Skeletal muscle tissue (tissue), 4 donors: ENCODE data around the gene IL5RA. TPM values are rescaled to one million over a fixed set of nuclear protein-coding genes. Genes with fewer than 3 reads are reported as not detected.
A peak's percentile ranks its signal among the peaks of the same experiment; 100 is the strongest.

Source experiments
- H3K27ac ChIP-seq: one replicate; pipeline ENCODE4 v1.7.0; 2013; ENCODE audit warnings: mild to moderate bottlenecking, low read depth, low read length, inconsistent platforms
- H3K27me3 ChIP-seq, 3 donors: one replicate each; pipeline ENCODE4 v1.7.0; 2013; ENCODE audit warnings: low read length in 3 of 3; ENCODE audit not compliant: control insufficient read depth in 3 of 3, insufficient read depth in 3 of 3
- H3K36me3 ChIP-seq, 3 donors: one replicate each; pipeline ENCODE4 v1.7.0; 2013; ENCODE audit warnings: low read length in 3 of 3; ENCODE audit not compliant: control insufficient read depth in 3 of 3, insufficient read depth in 3 of 3
- H3K4me1 ChIP-seq, 3 donors: one replicate each; pipeline ENCODE4 v1.7.0; 2013; ENCODE audit warnings: low read length in 3 of 3, mild to moderate bottlenecking in 3 of 3; ENCODE audit not compliant: control insufficient read depth in 3 of 3, insufficient read depth in 3 of 3
- H3K4me3 ChIP-seq, 3 donors: one replicate each; pipeline ENCODE4 v1.7.0; 2013; ENCODE audit warnings: low read length in 3 of 3
- H3K9ac ChIP-seq, 3 donors: one replicate each; pipeline ENCODE4 v1.7.0; 2013; ENCODE audit warnings: low read length in 3 of 3, mild to moderate bottlenecking in 3 of 3, moderate library complexity in 2 of 3, low read depth in 1 of 3
- H3K9me3 ChIP-seq, 3 donors: one replicate each; pipeline ENCODE4 v1.7.0; 2013; ENCODE audit warnings: low read length in 3 of 3; ENCODE audit not compliant: control insufficient read depth in 3 of 3
- total RNA-seq: library from RNA; depleted of rRNA; stranded (reverse); fragments of >200 nt; gene quantifications from one replicate; pipeline ENCODE4 v1.2.3, GENCODE V29; 2014
- donor health status: Osteomylitis.

IL5RA gene
- total RNA-seq, 1 donor from 2014 or later, result not detected

- H3K4me1 ChIP-seq, result peaks cover 6 to 16% (median 10%) of the 10 kb centered on the region in 3 donors
- H3K4me3 ChIP-seq, result no peak overlapping the region
- no peaks in the 10 kb centered on the region for H3K27me3 ChIP-seq
- H3K9ac ChIP-seq, result no peak overlapping the region
- no peaks in the 10 kb centered on the region for H3K9me3 ChIP-seq
- no peak overlapping the region for H3K27ac ChIP-seq
- H3K36me3 ChIP-seq, result peaks cover 7 to 12% (median 9%) of the 10 kb centered on the region in 3 donors
Measured at GRCh38 chr3:3129579-3129978, 19.4 kb upstream of the IL5RA start.

DNA sequence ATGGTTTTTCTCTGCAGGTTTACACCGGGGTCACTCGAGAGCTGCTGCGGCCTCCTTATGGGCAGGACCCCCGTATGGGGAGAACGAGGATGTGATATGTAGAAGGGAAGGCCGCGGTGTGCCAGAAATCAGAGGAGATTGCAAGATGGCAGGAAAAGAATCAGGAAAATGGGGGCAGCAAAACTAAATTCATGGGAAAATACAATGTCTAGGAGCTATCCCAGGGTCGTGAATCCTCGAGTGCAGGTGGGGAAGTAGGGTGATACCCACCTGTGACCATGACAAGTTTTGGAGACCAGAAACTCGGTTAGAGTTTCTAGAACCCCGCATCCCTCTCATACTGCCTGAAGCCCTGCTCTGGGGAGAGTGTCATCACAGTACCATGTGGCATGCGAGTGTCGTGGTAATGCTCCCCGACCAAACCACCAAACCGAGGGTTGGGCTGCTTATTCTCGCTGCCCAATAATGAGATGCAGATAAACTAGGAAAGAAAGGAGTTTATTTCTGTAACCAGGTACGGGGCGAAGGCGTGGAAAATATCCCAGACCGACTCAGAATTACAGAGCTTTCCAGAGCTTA is 17.3 kb upstream of the IL5RA start:
- Histone ChIP-seq H3K9ac (peak overlapping the region; percentile 84 to 95 (median 91)), H3K27ac (peak overlapping the region; percentile 85), H3K36me3 (peaks cover 7 to 12% (median 9%) of the 10 kb centered on the region in 3 donors)

DNA sequence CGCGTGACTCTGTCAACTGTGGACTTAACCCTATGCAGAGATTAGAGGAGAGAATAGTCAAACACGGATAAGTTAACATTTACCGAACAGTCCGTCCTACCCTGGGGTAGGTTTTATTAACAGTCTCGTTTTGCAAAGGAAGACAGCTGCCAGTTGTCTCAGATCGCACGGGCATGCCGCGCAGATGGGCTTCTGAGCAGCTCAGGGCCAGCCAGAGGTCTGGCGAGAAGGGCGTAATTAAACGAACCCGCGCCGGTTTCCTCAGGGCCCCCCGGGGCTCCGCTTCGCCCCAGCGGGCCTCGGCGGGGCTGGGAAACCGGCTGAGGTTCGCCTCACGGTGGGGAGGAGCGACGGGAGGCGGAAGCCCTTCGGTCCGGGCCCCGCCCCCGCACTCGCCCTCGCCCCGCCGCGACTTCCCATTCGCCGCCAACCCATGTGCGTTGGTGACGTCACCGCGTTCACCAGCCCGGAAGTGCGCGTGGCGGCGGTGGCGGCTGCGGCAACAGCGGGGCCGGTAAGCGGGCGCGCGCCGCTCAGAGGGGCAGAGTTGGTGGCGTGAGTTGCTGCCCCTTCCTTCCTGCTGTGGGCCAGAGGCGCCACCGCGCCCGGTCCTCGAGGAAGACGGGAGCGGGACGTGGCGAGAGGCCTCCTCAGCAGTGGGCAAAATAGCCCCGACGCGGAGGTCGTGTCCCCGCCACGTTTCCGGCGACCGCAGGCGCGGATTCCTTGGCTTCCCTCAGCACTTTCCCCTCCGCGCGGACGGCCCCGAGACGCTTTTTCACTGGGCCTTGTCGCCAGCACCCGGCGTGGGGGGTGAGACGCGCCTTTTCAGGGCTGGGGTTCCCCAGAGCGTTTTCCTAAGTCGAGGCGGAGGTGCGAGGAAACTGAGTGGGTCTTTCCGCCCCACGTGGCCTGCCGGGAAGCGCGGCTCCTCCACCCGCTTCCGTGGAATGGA is 16.6 kb upstream of the IL5RA start, which contains the start of gene TRNT1:
Gene TRNT1 (plus strand): TSS at position 464 of the 955 bp plus-strand sequence. CDS start 2,101 bp downstream, outside the sequence.
- Histone ChIP-seq H3K27me3 (no peaks in the 10 kb centered on the region), H3K4me3 (peak within 1 kb of the TSS; percentile 90 to 100 (median 97))

More for the DNA sequence above, 17.3 kb upstream of the IL5RA start:
- Histone ChIP-seq H3K9me3 (no peaks in the 10 kb centered on the region), H3K27me3 (no peaks in the 10 kb centered on the region), H3K4me3 (peak overlapping the region; percentile 78 to 100 (median 97)), H3K4me1 (peaks cover 6 to 16% (median 10%) of the 10 kb centered on the region in 3 donors)

DNA sequence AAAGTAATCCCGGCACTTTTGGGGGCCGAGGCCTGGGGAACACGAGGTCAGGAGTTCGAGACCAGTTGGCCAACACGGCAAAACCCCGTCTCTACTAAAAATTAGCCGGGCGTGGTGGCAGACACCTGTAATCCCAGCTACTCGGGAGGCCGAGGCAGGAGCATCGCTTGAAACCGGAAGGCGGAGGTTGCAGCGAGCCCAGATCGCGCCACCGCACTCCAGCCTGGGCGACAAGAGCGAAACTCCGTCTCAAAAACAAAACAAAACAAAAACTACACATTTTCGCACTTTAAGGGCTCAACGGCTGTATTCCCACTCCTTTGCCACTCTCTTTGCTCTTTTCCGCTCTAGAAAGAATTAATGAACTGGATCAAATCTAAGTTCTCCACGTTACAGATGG is 15.8 kb upstream of the IL5RA start:
- H3K36me3 ChIP-seq, result peaks cover 7 to 9% (median 8%) of the 10 kb centered on the region in 3 donors
- H3K9ac ChIP-seq, result peak overlapping the region; percentile 84 to 95 (median 91)
- no peaks in the 10 kb centered on the region for H3K27me3 ChIP-seq
- H3K4me1 ChIP-seq, result peaks cover 6 to 16% (median 10%) of the 10 kb centered on the region in 3 donors
- peak overlapping the region; percentile 85 for H3K27ac ChIP-seq
- H3K9me3 ChIP-seq, result no peaks in the 10 kb centered on the region
- H3K4me3 ChIP-seq, result peak overlapping the region; percentile 90 to 100 (median 97)

More for the DNA sequence above, 16.6 kb upstream of the IL5RA start, which contains the start of gene TRNT1:
- peaks cover 6 to 16% (median 10%) of the 10 kb centered on the region in 3 donors for H3K4me1 ChIP-seq
- peak within 1 kb of the TSS; percentile 85 for H3K27ac ChIP-seq
- peaks cover 7 to 12% (median 9%) of the 10 kb centered on the region in 3 donors for H3K36me3 ChIP-seq
- H3K9ac ChIP-seq, result peak within 1 kb of the TSS; percentile 84 to 95 (median 91)
- H3K9me3 ChIP-seq, result no peaks in the 10 kb centered on the region

DNA sequence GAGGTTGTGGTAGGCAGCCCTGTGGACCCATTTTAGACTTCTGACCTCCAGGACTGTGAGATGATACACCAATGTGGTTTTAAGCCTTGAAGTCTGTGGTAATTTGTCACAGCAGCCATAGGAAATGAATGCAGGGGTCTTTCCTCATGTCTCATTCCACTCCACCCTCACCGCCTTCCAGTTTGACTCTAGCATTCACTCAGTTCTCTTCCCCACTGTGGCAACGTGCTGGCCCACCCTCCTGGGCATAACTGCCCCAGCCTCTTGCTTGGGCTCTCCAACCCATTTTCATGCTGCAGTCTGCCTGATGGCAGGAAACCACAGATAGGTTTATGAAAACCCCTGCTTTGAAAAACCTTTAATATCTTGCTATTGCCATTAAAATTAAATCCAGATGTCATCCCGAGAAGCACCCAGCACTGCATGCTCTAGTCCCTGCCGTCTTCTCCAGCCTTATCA is 9.2 kb upstream of the IL5RA start:
- H3K36me3 ChIP-seq, result no peaks in the 10 kb centered on the region
- H3K4me3 ChIP-seq, result no peak overlapping the region
- H3K27ac ChIP-seq, result no peak overlapping the region
- H3K27me3 ChIP-seq, result no peaks in the 10 kb centered on the region
- H3K4me1 ChIP-seq, result no peaks in the 10 kb centered on the region
- H3K9me3 ChIP-seq, result no peaks in the 10 kb centered on the region
- H3K9ac ChIP-seq, result no peak overlapping the region

DNA sequence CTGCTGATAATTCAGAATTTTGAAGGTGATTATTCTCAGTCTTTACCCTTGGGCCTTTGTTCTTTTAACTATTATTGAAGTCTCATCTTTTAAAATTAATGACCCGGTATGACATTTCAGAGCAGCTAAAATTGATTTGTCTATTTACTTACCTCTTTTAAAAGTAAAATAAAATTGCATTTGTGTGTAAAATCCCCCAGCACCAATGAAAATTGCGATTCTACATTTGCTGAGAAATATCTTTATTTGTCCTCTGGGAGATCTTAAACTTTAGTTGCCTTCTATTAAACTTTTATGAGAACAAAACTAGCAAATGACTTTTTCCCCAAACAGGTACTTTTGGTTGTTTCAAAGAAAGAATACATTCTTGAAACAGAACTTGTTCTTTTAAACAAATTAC is 7.5 kb upstream of the IL5RA start:
- Histone ChIP-seq H3K9ac (no peak overlapping the region), H3K4me3 (no peak overlapping the region), H3K36me3 (no peaks in the 10 kb centered on the region), H3K9me3 (no peaks in the 10 kb centered on the region), H3K27ac (no peak overlapping the region), H3K4me1 (no peaks in the 10 kb centered on the region), H3K27me3 (no peaks in the 10 kb centered on the region)

DNA sequence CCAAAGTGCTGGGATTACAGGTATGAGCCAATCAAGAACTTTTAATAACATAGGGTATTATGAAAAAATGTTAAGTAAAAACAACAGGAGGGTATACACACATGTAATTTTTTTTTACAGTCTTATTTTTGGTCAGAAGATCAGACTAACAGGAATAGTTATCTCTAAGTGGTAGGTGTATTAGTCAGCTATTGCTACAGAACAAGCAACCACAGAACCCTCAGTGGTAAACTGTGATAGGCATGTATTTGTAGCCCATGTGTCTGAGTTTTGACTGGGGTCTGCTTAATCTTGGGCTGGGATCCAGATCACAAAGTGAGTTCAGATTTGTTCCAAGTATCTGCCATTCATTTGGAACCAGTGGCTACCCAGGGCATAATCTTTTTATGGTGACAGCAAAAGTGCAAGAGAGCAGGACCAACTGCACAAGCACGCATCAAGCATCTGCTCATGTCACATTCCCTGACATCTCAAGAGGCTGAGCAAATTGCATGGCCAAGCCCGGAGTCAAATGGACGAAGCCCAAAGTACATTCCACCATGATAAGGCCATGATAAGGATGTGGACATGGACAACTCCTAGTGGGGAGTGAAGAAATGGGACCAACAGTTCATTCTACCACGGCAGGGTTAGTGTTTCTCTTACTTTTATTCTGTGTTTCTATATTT is 3.0 kb upstream of the IL5RA start:
- no peak overlapping the region for H3K4me3 ChIP-seq
- no peak overlapping the region for H3K27ac ChIP-seq
- H3K9me3 ChIP-seq, result no peaks in the 10 kb centered on the region
- no peaks in the 10 kb centered on the region for H3K4me1 ChIP-seq
- no peaks in the 10 kb centered on the region for H3K36me3 ChIP-seq
- peaks cover 0 to 4% (median 0%) of the 10 kb centered on the region in 3 donors for H3K27me3 ChIP-seq
- no peak overlapping the region for H3K9ac ChIP-seq

- Histone ChIP-seq H3K36me3 (no peaks in the 10 kb centered on the region), H3K27me3 (peaks cover 0 to 4% (median 0%) of the 10 kb centered on the region in 3 donors), H3K4me3 (no peak overlapping the region), H3K4me1 (no peaks in the 10 kb centered on the region), H3K27ac (no peak overlapping the region), H3K9me3 (no peaks in the 10 kb centered on the region), H3K9ac (no peak overlapping the region)
Measured at GRCh38 chr3:3110749-3111361, 681 bp upstream of the IL5RA start.
